UCSD-AML1 (cell line): Measurements from ENCODE around the gene KCNK4.

Experiments
- DNase-seq: peaks from one replicate; lab custom pipeline; 2025; ENCODE audit not compliant: unreplicated experiment; lab: John Stamatoyannopoulos, UW

Gene KCNK4

GRCh38 chr11:64289002-64289564 is 2.0 kb upstream of the KCNK4 start:
- DNase-seq = no peak

GRCh38 chr11:64290352-64291261 is 495 bp upstream of the KCNK4 start:
- DNase-seq = no peak

- no peak for DNase-seq
Measured at GRCh38 chr11:64291752-64292459, 804 bp downstream of the KCNK4 start.

- DNase-seq = no peak
Measured at GRCh38 chr11:64292460-64293254, 1.6 kb downstream of the KCNK4 start.

- no peak for DNase-seq
Measured at GRCh38 chr11:64294774-64295173, 3.7 kb downstream of the KCNK4 start.

GRCh38 chr11:64295760-64296159 is 4.7 kb downstream of the KCNK4 start:
- DNase-seq = no peak

DNA sequence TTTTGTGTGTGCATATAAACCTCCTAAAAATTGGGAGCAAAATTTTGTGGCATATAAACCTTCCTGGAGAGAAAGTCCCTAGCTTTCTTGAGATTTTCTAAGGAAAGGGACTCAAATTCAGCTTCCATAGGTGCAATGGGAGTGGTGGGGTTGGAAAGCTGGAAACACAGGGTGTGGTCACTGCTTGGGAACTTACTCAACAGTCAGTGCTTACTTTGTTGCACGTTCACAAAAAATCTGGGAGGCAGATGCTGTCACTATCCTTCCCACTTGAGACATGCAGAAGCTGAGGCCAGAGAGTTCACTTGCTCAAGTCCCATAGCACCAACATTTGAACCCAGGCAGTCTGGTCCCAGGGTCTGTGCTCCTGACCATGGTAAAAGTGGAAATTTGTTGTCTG is 5.1 kb downstream of the KCNK4 start:
- no peak for DNase-seq

DNA sequence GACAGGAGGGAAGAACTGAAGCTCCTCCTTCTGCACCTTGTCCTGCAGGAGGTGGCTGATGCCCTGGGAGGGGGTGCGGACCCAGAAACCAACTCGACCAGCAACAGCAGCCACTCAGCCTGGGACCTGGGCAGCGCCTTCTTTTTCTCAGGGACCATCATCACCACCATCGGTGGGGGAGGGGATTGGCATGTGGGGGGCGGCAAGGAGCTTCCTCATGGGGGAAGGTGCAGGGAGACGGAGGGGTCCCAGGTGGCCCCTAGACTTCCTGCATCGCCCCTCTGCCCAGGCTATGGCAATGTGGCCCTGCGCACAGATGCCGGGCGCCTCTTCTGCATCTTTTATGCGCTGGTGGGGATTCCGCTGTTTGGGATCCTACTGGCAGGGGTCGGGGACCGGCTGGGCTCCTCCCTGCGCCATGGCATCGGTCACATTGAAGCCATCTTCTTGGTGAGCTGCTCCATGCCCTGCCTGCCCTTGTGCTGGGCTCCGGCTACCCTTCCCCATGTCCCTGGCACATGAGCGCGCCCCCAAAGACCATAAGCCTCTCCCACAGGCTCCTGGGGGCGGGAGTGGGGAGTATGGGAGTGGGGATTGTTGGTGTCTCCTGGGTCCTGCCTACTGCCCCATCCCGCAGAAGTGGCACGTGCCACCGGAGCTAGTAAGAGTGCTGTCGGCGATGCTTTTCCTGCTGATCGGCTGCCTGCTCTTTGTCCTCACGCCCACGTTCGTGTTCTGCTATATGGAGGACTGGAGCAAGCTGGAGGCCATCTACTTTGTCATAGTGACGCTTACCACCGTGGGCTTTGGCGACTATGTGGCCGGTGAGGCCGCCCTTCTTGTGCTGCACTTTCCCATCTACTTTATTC is 6.0 kb downstream of the KCNK4 start:
- no peak for DNase-seq

GRCh38 chr11:64297699-64298358 is 6.7 kb downstream of the KCNK4 start:
- no peak for DNase-seq

- DNase-seq = no peak
Measured at GRCh38 chr11:64298966-64299846, 8.1 kb downstream of the KCNK4 start.

GRCh38 chr11:64299847-64300648 is 8.9 kb downstream of the KCNK4 start, which contains the start of gene CATSPERZ:
Gene CATSPERZ, plus strand, starts transcription at chr11:64300358. Its CDS starts 53 bp downstream, at chr11:64300411.
- peak; percentile 39 for DNase-seq

GRCh38 chr11:64303109-64304031 is 12.3 kb downstream of the KCNK4 start:
- DNase-seq = no peak

DNA sequence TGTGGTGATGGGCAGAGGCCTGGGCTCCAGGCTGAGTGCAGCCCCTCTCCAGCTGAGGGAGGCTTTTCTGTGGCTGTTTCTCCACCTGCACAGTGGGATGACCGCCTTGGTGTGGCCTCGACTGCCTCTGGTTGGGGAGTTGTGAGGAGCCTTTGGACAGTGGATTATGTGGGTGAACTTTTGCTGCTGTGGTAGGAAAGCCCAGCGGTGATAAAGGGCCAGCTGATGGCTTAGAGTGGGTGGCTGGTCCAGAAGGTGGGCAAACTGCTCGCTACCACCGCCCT is 12.9 kb downstream of the KCNK4 start:
- DNase-seq = no peak

DNA sequence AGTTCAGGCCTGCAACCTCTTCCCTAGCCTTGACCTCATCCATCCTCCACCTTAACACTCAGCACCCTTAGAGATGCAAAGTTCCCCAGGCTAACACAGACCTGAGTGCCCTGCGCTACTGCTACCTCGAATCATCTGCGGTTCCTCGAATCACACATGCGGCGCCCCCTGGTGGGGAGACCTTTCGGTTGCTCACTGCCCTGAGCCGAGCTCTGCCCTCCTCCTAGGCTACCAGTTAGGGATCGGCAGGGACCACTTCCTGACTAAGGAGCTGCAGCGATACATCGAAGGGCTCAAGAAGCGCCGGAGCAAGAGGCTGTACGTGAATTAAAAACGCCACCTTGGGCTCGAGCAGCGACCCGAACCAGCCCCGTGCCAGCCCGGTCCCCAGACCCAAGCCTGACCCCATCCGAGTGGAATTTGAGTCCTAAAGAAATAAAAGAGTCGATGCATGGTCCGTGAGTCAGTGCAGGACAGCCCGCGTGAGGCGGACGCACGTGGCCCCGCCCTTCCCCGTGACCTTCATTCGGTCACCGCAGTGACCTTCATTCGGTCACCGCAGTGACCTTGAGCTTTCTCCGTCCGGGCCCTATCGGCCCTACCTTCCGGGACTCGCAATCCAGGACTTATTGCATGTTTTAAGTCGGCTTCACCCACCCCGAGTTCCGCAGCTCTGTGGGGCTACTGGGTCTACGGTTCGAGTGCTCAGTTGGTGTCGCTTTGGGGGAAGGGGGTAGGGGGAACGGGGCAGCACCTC is 13.4 kb downstream of the KCNK4 start:
- DNase-seq = peak; percentile 93

DNA sequence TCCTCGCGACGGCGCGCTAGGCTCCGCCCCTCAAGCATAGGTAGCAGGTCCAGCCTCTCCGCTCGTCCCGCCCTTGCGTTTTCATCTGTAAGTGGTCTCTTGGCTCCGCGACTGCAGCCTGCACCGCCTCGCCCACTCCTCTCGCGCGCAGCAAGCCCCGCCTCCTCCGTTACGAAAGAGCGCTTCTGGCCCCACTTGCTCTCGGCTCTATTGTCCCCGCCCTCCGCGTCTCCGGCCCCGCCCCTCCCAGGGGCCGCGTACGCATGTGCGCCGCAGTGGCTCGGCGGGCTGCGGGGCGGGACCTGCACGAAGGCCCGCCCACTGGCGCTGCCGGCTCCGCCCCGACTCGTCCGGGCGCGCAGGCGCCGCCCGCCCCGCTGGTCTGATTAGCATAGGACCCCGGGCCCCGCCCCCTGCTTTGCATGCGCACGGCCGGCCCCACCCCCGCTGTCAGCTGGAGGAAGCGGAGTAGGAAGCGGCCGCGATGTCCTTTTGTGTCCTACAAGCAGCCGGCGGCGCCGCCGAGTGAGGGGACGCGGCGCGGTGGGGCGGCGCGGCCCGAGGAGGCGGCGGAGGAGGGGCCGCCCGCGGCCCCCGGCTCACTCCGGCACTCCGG is 14.1 kb downstream of the KCNK4 start, which contains the start of gene ESRRA:
Gene ESRRA (plus strand): TSS at position 450 of the 616 bp plus-strand sequence. CDS start 1,656 bp downstream, outside the sequence.
- DNase-seq = peak; percentile 100
